H9 (cell line): Measurements from ENCODE around the gene TESPA1. TPM values are rescaled to one million over a fixed set of nuclear protein-coding genes. Genes with fewer than 3 reads are reported as not detected.

Source experiments
- DNase-seq: peaks from one replicate; pipeline ENCODE4 v3.0.0-alpha.2; 2017
- H2AFZ ChIP-seq: one replicate; pipeline ENCODE4 v1.6.1; 2013; ENCODE audit warnings: mild to moderate bottlenecking, low read length, control low read depth, moderate library complexity
- H2AK5ac ChIP-seq: 2 replicates; pipeline ENCODE4 v1.6.1; 2013; ENCODE audit warnings: low read length, control low read depth, mixed read lengths; ENCODE audit not compliant: insufficient read length
- H2BK120ac ChIP-seq: one replicate; pipeline ENCODE4 v1.6.1; 2013; ENCODE audit warnings: low read depth, mild to moderate bottlenecking, low read length, control low read depth, inconsistent platforms; ENCODE audit not compliant: poor library complexity, severe bottlenecking
- H2BK12ac ChIP-seq: 2 replicates; pipeline ENCODE4 v1.6.1; 2013; ENCODE audit warnings: low read length, control low read depth, mixed read lengths, low read depth; ENCODE audit not compliant: insufficient read length
- H2BK15ac ChIP-seq: 2 replicates; pipeline ENCODE4 v1.6.1; 2013; ENCODE audit warnings: low read depth, low read length, control low read depth
- H2BK20ac ChIP-seq: one replicate; pipeline ENCODE4 v1.6.1; 2013; ENCODE audit warnings: low read depth, mild to moderate bottlenecking, low read length, control low read depth, inconsistent platforms; ENCODE audit not compliant: poor library complexity, severe bottlenecking
- H2BK5ac ChIP-seq: 2 replicates; pipeline ENCODE4 v1.6.1; 2013; ENCODE audit warnings: low read length, control low read depth, mixed read lengths; ENCODE audit not compliant: insufficient read length
- H3K14ac ChIP-seq: 2 replicates; pipeline ENCODE4 v1.6.1; 2013; ENCODE audit warnings: low read length, control low read depth; ENCODE audit not compliant: insufficient read depth
- H3K18ac ChIP-seq: 2 replicates; pipeline ENCODE4 v1.6.1; 2013; ENCODE audit warnings: low read depth, mild to moderate bottlenecking, mixed read lengths, low read length, control low read depth; ENCODE audit not compliant: insufficient read length
- H3K23ac ChIP-seq: 2 replicates; pipeline ENCODE4 v1.6.1; 2013; ENCODE audit warnings: low read length, control low read depth, mixed read lengths, low read depth; ENCODE audit not compliant: insufficient read length
- H3K23me2 ChIP-seq: 2 replicates; pipeline ENCODE4 v1.6.1; 2013; ENCODE audit warnings: low read depth, mild to moderate bottlenecking, mixed read lengths, low read length, control low read depth; ENCODE audit not compliant: insufficient read length, poor library complexity, severe bottlenecking
- H3K27ac ChIP-seq: 2 replicates; pipeline ENCODE4 v1.5.1; 2013; ENCODE audit warnings: low read length, control low read depth, mixed read lengths, low read depth; ENCODE audit not compliant: insufficient read length
- H3K27me3 ChIP-seq: 2 replicates; pipeline ENCODE4 v1.6.1; 2013; ENCODE audit warnings: low read length, control low read depth, inconsistent platforms; ENCODE audit not compliant: insufficient read depth
- H3K4ac ChIP-seq: 2 replicates; pipeline ENCODE4 v1.6.1; 2013; ENCODE audit warnings: low read depth, mild to moderate bottlenecking, control low read depth, inconsistent platforms, low read length, moderate library complexity
- H3K4me1 ChIP-seq: 2 replicates; pipeline ENCODE4 v1.6.1; 2013; ENCODE audit warnings: low read length, control low read depth, inconsistent platforms; ENCODE audit not compliant: insufficient read depth
- H3K4me2 ChIP-seq: 2 replicates; pipeline ENCODE4 v1.6.1; 2013; ENCODE audit warnings: low read length, control low read depth, mixed read lengths; ENCODE audit not compliant: insufficient read length, insufficient read depth
- H3K56ac ChIP-seq: 2 replicates; pipeline ENCODE4 v1.6.1; 2013; ENCODE audit warnings: low read depth, mild to moderate bottlenecking, mixed read lengths, low read length, control low read depth; ENCODE audit not compliant: insufficient read length
- H3K79me1 ChIP-seq: 2 replicates; pipeline ENCODE4 v1.6.1; 2013; ENCODE audit warnings: low read depth, mild to moderate bottlenecking, moderate library complexity, low read length, control low read depth, inconsistent platforms; ENCODE audit not compliant: insufficient read depth, poor library complexity, severe bottlenecking
- H3K79me2 ChIP-seq: 2 replicates; pipeline ENCODE4 v1.6.1; 2013; ENCODE audit warnings: low read length, control low read depth, inconsistent platforms; ENCODE audit not compliant: insufficient read depth
- H3K9ac ChIP-seq: 2 replicates; pipeline ENCODE4 v1.6.1; 2013; ENCODE audit warnings: low read length, control low read depth, mixed read lengths; ENCODE audit not compliant: insufficient read length; ENCODE audit errors: extremely low read depth
- H3K9me3 ChIP-seq: one replicate; pipeline ENCODE4 v1.6.1; 2013; ENCODE audit warnings: low read depth, low read length, inconsistent platforms; ENCODE audit not compliant: control insufficient read depth
- H3T11ph ChIP-seq: one replicate; pipeline ENCODE4 v1.6.1; 2013; ENCODE audit warnings: mild to moderate bottlenecking, low read length, control low read depth, inconsistent platforms
- H4K20me1 ChIP-seq: one replicate; pipeline ENCODE4 v1.6.1; 2013; ENCODE audit not compliant: control insufficient read depth, insufficient read length, insufficient read depth
- H4K5ac ChIP-seq: 2 replicates; pipeline ENCODE4 v1.6.1; 2013; ENCODE audit warnings: low read depth, mild to moderate bottlenecking, mixed read lengths, low read length, control low read depth; ENCODE audit not compliant: insufficient read length
- H4K8ac ChIP-seq: replicated peaks from 2 replicates; pipeline ENCODE4 v1.6.1; 2013; ENCODE audit warnings: low read length, control low read depth, mixed read lengths, low read depth; ENCODE audit not compliant: insufficient read length
- H4K91ac ChIP-seq: 2 replicates; pipeline ENCODE4 v1.6.1; 2013; ENCODE audit warnings: low read depth, mild to moderate bottlenecking, moderate library complexity, mixed read lengths, low read length, control low read depth; ENCODE audit not compliant: insufficient read length
- H3K27ac Mint-ChIP-seq, 3 experiments: 2 replicates in 2 of 3; 3 replicates in 1 of 3; pipeline ENCODE4 v1.8.0; 2020 to 2021; ENCODE audit warnings: mixed read lengths in 3 of 3, mild to moderate bottlenecking in 1 of 3, moderate library complexity in 1 of 3
- H3K27me3 Mint-ChIP-seq: 2 replicates; pipeline ENCODE4 v1.8.0; 2021; ENCODE audit warnings: low read depth, mild to moderate bottlenecking, moderate library complexity, mixed read lengths
- H3K36me3 Mint-ChIP-seq, 3 experiments: 2 replicates in 2 of 3; 3 replicates in 1 of 3; pipeline ENCODE4 v1.8.0; 2020 to 2021; ENCODE audit warnings: low read depth in 3 of 3, mixed read lengths in 3 of 3; ENCODE audit not compliant: insufficient read depth in 1 of 3
- H3K4me1 Mint-ChIP-seq, 2 experiments: 2 replicates each; pipeline ENCODE4 v1.8.0; 2020; ENCODE audit warnings: mixed read lengths in 2 of 2
- H3K4me3 Mint-ChIP-seq, 2 experiments: 2 replicates in 1 of 2; 3 replicates in 1 of 2; pipeline ENCODE4 v1.8.0; 2020 to 2021; ENCODE audit warnings: mild to moderate bottlenecking in 2 of 2, mixed read lengths in 2 of 2, moderate library complexity in 1 of 2
- H3K9me3 Mint-ChIP-seq, 2 experiments: 2 replicates in 1 of 2; 3 replicates in 1 of 2; pipeline ENCODE4 v1.8.0; 2020; ENCODE audit warnings: mild to moderate bottlenecking in 2 of 2, mixed read lengths in 2 of 2, moderate library complexity in 1 of 2
- WGBS: extraction: QIAGEN DNeasy Blood & Tissue Kit; methylation state at CpG from one replicate; pipeline ENCODE4 v1.1.7; 2013; ENCODE audit warnings: missing lambda C conversion rate, low lambda C conversion rate, mixed read lengths; ENCODE audit not compliant: insufficient read length; ENCODE audit errors: extremely low coverage; 5-methylcytosine and 5-hydroxymethylcytosine counted together
- total RNA-seq: library from RNA; stranded (reverse); gene quantifications from 2 replicates; pipeline ENCODE4 v1.2.1, GENCODE V29; 2021
- TF ChIP-seq, protein P1 (sequence below): fragments of 200-600 bp; sonication (generic); conservative IDR thresholded peaks from 3 replicates; pipeline ENCODE4 v1.8.0; 2021; ENCODE audit warnings: antibody characterized with exemption, mild to moderate bottlenecking

Gene TESPA1
- total RNA-seq, 1 experiment from 2014 or later, result not detected

DNA sequence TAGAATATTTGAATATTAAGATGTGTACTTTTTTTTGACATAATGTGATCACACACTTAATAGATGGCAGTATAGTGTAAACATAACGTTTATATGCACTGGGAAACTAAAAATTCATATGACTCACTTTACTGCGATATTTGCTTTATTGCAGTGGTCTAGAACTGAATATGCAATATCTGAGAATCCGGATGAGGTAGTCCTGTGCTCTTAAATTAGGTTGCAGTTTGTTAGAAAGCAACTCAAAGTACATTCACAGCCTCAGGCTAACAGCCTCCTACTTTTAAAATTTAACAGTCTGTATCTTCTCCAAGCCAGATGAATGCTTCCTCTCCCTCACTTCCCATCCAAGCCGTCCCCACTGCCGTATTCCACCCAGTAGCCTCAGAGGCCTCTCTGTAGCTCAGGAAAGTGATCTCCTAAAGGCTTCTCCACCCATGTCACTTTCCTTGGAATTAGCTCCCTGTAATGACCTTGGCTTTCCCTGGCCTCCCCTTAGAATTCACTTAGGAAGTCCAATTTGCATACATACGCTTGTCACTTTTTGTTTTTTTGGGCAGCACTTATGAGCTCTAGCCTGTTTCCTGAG, 43.7 kb downstream of the TESPA1 start:
- H2BK5ac ChIP-seq, result no peak overlapping the region
- H2BK15ac ChIP-seq, result no peak overlapping the region
- H3K4me1 ChIP-seq, result no peaks in the 10 kb centered on the region
- H2AFZ ChIP-seq, result no peak overlapping the region
- no peak overlapping the region for H3K23ac ChIP-seq
- no peaks in the 10 kb centered on the region for H3K79me2 ChIP-seq
- H3T11ph ChIP-seq, result no peak overlapping the region
- H3K23me2 ChIP-seq, result no peaks in the 10 kb centered on the region
- no peaks in the 10 kb centered on the region for H3K79me1 ChIP-seq
- no peak overlapping the region for H3K18ac ChIP-seq
- no CpG with 5 or more reads among the region's 6 CpGs for WGBS
- H3K36me3 Mint-ChIP-seq, result no peaks in the 10 kb centered on the region
- no peak overlapping the region for H3K4me2 ChIP-seq
- no peak overlapping the region for H3K14ac ChIP-seq
- no peak for DNase-seq
- no peak overlapping the region for H3K27ac Mint-ChIP-seq
- no peak overlapping the region for H2BK120ac ChIP-seq
- no peak overlapping the region for H4K8ac ChIP-seq
- no peak overlapping the region for H3K4ac ChIP-seq
- H4K20me1 ChIP-seq, result no peaks in the 10 kb centered on the region
- no peaks in the 10 kb centered on the region for H3K9me3 ChIP-seq
- no peak overlapping the region for H2BK20ac ChIP-seq
- H3K56ac ChIP-seq, result no peak overlapping the region
- H4K5ac ChIP-seq, result no peak overlapping the region
- H3K27me3 ChIP-seq, result no peaks in the 10 kb centered on the region
- no peak overlapping the region for H3K9ac ChIP-seq
- H3K4me1 Mint-ChIP-seq, result peaks cover 15 to 16% of the 10 kb centered on the region in 2 experiments; a peak in 3 of 4 replicates
- no peak overlapping the region for H3K4me3 Mint-ChIP-seq
- H2BK12ac ChIP-seq, result no peak overlapping the region
- H3K9me3 Mint-ChIP-seq, result no peaks in the 10 kb centered on the region
- no peak overlapping the region for H3K27ac ChIP-seq
- H3K27me3 Mint-ChIP-seq, result no peaks in the 10 kb centered on the region; the same call in 1 of the 2 replicates
- TF ChIP-seq, protein P1, sequence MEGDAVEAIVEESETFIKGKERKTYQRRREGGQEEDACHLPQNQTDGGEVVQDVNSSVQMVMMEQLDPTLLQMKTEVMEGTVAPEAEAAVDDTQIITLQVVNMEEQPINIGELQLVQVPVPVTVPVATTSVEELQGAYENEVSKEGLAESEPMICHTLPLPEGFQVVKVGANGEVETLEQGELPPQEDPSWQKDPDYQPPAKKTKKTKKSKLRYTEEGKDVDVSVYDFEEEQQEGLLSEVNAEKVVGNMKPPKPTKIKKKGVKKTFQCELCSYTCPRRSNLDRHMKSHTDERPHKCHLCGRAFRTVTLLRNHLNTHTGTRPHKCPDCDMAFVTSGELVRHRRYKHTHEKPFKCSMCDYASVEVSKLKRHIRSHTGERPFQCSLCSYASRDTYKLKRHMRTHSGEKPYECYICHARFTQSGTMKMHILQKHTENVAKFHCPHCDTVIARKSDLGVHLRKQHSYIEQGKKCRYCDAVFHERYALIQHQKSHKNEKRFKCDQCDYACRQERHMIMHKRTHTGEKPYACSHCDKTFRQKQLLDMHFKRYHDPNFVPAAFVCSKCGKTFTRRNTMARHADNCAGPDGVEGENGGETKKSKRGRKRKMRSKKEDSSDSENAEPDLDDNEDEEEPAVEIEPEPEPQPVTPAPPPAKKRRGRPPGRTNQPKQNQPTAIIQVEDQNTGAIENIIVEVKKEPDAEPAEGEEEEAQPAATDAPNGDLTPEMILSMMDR, result no peak
- H2AK5ac ChIP-seq, result no peak overlapping the region
- no peak overlapping the region for H4K91ac ChIP-seq
